Esophagus muscularis mucosa (tissue), 4 donors: ENCODE data around the gene ATF6B. TPM values are rescaled to one million over a fixed set of nuclear protein-coding genes. Genes with fewer than 3 reads are reported as not detected.

ENCODE experiments used
- DNase-seq: peaks from one replicate; pipeline ENCODE4 v3.0.0-alpha.2; 2017; ENCODE audit errors: extremely low spot score
- H3K27ac ChIP-seq, 4 donors: fragments of 200-600 bp; sonication (generic); replicated peaks in 1 of 4; 1 replicate in 3 of 4; 2 replicates in 1 of 4; pipeline ENCODE4 v1.5.1; 2016 to 2019; ENCODE audit warnings: mild to moderate bottlenecking in 1 of 4
- H3K27me3 ChIP-seq, 4 donors: fragments of 200-600 bp; sonication (generic); one replicate each; pipeline versions ENCODE4 v1.5.1 to v1.6.0; 2016 to 2019
- H3K36me3 ChIP-seq, 4 donors: fragments of 200-600 bp; sonication (generic); one replicate each; pipeline ENCODE4 v1.5.1; 2016 to 2019
- H3K4me1 ChIP-seq, 4 donors: fragments of 200-600 bp; sonication (generic); one replicate each; pipeline ENCODE4 v1.5.1; 2016 to 2019
- H3K4me3 ChIP-seq, 4 donors: fragments of 200-600 bp; sonication (generic); 1 replicate in 2 of 4; 2 replicates in 2 of 4; pipeline ENCODE4 v1.5.1; 2016 to 2019; ENCODE audit warnings: mild to moderate bottlenecking in 4 of 4, moderate library complexity in 1 of 4
- H3K9me3 ChIP-seq, 4 donors: fragments of 200-600 bp; sonication (generic); 1 replicate in 3 of 4; 2 replicates in 1 of 4; pipeline ENCODE4 v1.5.1; 2016 to 2019
- EP300 ChIP-seq: sonication (generic); formaldehyde crosslinking; IDR thresholded peaks from one replicate; pipeline ENCODE4 v1.6.1; 2017; ENCODE audit warnings: antibody characterized with exemption
- POLR2A ChIP-seq: fragments of 450-650 bp; IDR thresholded peaks from one replicate; pipeline ENCODE4 v1.6.1; 2017; ENCODE audit warnings: antibody characterized with exemption, moderate library complexity, mild to moderate bottlenecking, low read depth
- POLR2AphosphoS5 ChIP-seq, 2 donors: sonication (generic); formaldehyde crosslinking; IDR thresholded peaks; one replicate each; pipeline ENCODE4 v1.6.1; 2017; ENCODE audit warnings: antibody characterized with exemption in 2 of 2
- WGBS: methylation state at CpG from one replicate; pipeline ENCODE4 v1.1.5; 2018; 5-methylcytosine and 5-hydroxymethylcytosine counted together
- intact Hi-C: fragments of 100-400 bp; cut with DNase I; formaldehyde crosslinking; loops from one replicate; pipeline ENCODE4 v1.15.1; 2023
- total RNA-seq, 4 donors: library from RNA; depleted of rRNA; stranded (reverse); fragments of >200 nt; gene quantifications; one replicate each; pipeline versions ENCODE4 v1.1.0 to v1.2.1, GENCODE V29; 2016
- TF ChIP-seq, protein P1 (sequence below), 3 experiments: fragments of 200-600 bp in 2 of 3; fragments of 450-650 bp in 1 of 3; sonication (generic) in 2 of 3; IDR thresholded peaks; one replicate each; pipeline ENCODE4 v1.5.1; 2017 to 2019; ENCODE audit warnings: antibody characterized with exemption in 3 of 3, mild to moderate bottlenecking in 2 of 3, moderate library complexity in 1 of 3

The ATF6B gene
- 10 to 100 TPM; 17.7 to 37.4 (median 27.2) TPM for total RNA-seq

DNA sequence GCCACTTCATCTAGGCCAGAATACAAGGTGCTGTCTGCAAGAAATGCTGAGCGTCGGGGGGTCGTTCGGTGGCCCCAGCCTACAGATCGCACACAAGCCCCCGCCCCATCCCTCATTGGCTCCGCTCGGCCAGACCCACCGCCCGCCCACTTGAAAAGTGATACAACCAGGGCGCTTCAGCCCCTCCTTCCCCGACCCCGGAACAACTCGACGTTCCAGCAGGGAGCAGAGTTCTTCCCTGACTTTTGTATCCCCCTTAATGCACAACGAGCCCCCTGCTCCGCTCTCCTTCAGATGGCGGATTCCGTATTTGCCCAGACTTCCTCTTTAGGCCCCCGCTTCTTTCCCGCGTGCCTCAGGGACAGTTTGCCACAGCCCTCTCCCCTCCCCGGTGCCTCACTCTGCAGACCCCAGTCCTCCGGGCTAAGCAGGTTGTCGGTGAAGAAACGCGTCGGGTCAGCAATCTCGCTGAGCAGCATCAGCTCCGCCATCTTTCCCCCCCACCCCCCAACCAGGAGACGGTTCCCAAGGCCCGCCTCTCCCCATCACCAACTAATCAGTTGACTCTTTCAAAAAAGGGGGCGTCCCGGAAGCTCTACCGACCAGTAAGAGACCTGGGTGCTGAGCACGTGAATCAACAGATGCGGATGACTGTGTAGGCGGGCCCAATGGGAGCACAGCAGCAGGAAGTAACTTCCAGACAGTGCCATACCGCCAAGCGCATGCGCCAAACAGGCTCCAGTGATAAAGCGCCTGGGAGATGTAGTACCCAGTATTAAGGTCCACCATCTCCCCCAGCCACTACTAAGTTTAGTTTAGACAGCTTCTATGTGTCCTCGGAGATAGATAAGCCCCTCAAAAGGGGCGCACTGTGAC, at the start of gene ATF6B:
Gene ATF6B, minus strand, starts transcription at position 530 of the 876 bp plus-strand sequence. Its CDS starts 39 bp downstream, at position 491.
- peak; percentile 9 for TF ChIP-seq POLR2A
- peak; percentile 79 to 89 for TF ChIP-seq POLR2AphosphoS5 (IDR thresholded peaks at IDR 0.05)
- TF ChIP-seq, protein P1, sequence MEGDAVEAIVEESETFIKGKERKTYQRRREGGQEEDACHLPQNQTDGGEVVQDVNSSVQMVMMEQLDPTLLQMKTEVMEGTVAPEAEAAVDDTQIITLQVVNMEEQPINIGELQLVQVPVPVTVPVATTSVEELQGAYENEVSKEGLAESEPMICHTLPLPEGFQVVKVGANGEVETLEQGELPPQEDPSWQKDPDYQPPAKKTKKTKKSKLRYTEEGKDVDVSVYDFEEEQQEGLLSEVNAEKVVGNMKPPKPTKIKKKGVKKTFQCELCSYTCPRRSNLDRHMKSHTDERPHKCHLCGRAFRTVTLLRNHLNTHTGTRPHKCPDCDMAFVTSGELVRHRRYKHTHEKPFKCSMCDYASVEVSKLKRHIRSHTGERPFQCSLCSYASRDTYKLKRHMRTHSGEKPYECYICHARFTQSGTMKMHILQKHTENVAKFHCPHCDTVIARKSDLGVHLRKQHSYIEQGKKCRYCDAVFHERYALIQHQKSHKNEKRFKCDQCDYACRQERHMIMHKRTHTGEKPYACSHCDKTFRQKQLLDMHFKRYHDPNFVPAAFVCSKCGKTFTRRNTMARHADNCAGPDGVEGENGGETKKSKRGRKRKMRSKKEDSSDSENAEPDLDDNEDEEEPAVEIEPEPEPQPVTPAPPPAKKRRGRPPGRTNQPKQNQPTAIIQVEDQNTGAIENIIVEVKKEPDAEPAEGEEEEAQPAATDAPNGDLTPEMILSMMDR (IDR thresholded peaks at IDR 0.05) = no peak
- H3K4me1 ChIP-seq = peaks cover 29 to 48% (median 38%) of the 10 kb centered on the region in 4 donors
- peak within 1 kb of the TSS; percentile 85 to 94 (median 91) for H3K27ac ChIP-seq
- WGBS = under 1% methylated on average over 28 of the region's 44 CpGs
- peak; percentile 100 for DNase-seq
- peak within 1 kb of the TSS; percentile 80 to 92 (median 86) for H3K4me3 ChIP-seq
- H3K9me3 ChIP-seq = no peaks in the 10 kb centered on the region
- intact Hi-C loops = no loop called here
- peaks cover 25 to 41% (median 37%) of the 10 kb centered on the region in 4 donors for H3K36me3 ChIP-seq
- H3K27me3 ChIP-seq = no peaks in the 10 kb centered on the region

DNA sequence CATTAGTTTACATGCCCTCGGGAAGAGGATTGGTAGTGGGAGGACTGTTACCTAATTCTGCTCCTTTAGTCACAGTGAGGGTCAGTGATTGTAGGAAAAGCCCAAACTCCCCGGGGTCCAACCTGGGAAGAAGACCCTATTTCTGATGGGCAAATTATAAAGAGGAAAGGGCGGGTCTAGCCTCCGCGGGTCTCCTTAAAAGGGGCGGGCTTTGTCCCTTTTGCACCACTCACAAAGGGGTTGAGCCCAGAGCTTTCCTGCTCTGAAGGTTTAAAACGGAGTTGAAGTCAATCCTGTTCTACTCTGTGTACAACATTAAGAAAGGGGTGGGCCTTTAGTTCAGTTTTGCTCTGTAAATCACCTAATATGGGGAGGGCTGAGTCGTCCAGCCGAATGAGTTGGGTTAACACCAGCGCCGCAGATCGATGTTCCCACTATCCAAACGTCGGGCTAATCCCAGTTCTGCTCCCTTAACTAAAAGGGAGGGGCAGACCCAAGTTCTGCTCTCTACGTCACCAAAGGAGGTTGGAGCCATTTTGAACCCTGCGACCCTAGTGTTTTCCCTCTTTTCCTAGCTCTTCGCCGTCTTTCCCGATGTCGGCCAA, 49.2 kb upstream of the ATF6B start:
- intact Hi-C loops = no loop called here
- Histone ChIP-seq H3K36me3 (peaks cover 0 to 27% (median 21%) of the 10 kb centered on the region in 4 donors), H3K4me1 (peaks cover 50 to 83% (median 81%) of the 10 kb centered on the region in 4 donors), H3K27ac (peak overlapping the region; percentile 94 to 99 (median 96)), H3K4me3 (peak overlapping the region; percentile 74 to 93 (median 80)), H3K27me3 (no peaks in the 10 kb centered on the region), H3K9me3 (no peaks in the 10 kb centered on the region)
- WGBS = 0% methylated on average over 17 of the region's 20 CpGs
- no peak for DNase-seq
- peak in 1 of 2 donors; percentile 75 for TF ChIP-seq POLR2AphosphoS5 (IDR thresholded peaks at IDR 0.05)
- TF ChIP-seq, protein P1 (IDR thresholded peaks at IDR 0.05) = no peak

DNA sequence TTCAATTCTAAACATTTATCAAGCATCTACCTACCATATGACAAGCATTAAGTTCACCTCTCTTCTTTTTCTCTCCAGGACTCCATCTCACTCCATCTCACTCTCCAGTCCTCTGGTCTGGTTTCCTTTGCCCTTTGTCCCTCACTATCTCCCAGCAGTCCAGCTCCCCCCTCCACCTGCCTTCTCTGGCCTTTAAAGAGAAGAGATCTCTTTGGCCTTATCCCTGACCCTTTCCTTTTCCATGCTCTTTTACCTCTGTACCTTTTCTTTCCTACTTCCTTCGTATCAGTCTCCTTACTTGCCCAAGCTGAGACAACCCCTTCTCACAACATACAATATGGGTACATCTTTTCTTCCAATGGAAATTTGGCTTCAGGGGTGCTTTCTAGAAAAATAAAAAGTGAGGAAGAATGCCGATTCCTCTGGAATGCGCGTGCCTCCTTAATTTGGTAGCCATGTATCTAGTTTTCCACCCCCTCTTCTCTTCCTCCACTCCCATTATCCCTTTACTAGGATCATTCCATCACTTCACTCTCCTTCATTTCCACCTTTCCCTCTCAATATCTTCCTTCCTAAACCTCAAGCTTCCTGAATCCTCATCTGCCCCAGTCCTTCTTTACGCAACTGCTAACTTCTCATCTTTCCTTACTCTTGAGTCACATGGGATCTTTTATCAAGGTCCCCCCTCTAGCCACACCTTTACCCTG, 48.6 kb upstream of the ATF6B start:
- intact Hi-C loops = no loop called here
- peaks cover 46 to 76% (median 75%) of the 10 kb centered on the region in 4 donors for H3K4me1 ChIP-seq
- no peaks in the 10 kb centered on the region for H3K27me3 ChIP-seq
- TF ChIP-seq POLR2A = no peak
- no peak for TF ChIP-seq EP300
- TF ChIP-seq, protein P1 (IDR thresholded peaks at IDR 0.05) = no peak
- no peak for TF ChIP-seq POLR2AphosphoS5 (IDR thresholded peaks at IDR 0.05)
- H3K4me3 ChIP-seq = peak overlapping the region; percentile 74 to 93 (median 80)
- no peak for DNase-seq
- H3K9me3 ChIP-seq = no peaks in the 10 kb centered on the region
- 19% methylated on average over 5 of the region's 5 CpGs for WGBS
- H3K36me3 ChIP-seq = peaks cover 0 to 22% (median 20%) of the 10 kb centered on the region in 4 donors
- H3K27ac ChIP-seq = peak overlapping the region; percentile 94 to 99 (median 96)

DNA sequence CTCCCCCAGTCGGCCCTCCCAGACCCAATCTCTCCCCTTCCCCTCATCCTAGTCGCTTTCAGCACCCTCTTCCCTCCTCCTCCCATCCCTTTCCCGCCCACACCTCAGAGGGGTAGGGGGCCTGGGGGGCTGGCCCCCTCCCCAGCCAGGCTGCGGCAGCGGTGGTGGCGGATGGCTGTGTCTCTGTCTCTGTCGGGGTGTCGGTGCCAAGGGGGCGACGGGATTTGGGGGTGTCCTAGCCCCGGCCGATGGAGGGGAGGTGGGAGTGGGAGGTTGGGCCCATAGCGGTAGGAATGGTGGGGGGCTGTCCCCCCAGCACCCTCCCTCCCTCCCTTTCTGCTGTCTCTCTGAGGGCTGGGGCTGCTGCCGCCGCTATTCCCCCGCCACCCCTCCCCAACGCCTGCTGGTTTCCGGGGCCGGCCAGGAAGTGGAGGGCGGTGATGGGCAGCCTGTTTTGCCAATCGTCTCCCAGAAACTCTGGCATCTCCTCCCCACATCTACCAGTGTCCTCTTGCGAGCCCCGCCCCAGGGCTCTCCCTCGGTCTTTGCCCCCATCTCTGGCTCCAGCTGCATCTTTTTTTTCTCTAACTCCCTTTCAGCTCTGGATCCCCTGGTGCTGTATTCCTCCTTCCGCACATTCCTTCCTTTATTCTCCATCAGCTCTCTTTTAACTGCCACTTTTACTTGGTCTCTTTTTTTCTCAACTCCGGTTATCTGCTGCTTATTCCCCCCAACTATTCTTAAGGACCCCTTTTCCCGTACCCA, 47.8 kb upstream of the ATF6B start, which contains the start of gene AGPAT1:
Gene AGPAT1, minus strand, starts transcription at position 374 of the 765 bp plus-strand sequence. CDS start 4,588 bp downstream, outside the sequence.
- Histone ChIP-seq H3K36me3 (peaks cover 0 to 20% (median 17%) of the 10 kb centered on the region in 4 donors), H3K27ac (peak within 1 kb of the TSS; percentile 94 to 99 (median 96)), H3K9me3 (no peaks in the 10 kb centered on the region), H3K27me3 (no peaks in the 10 kb centered on the region), H3K4me1 (peaks cover 39 to 69% (median 68%) of the 10 kb centered on the region in 4 donors), H3K4me3 (peak within 1 kb of the TSS; percentile 74 to 93 (median 80))
- under 1% methylated on average over 21 of the region's 27 CpGs for WGBS
- intact Hi-C loops = no loop called here
- peak; percentile 98 for DNase-seq
- TF ChIP-seq POLR2A (no peak), POLR2AphosphoS5 (IDR thresholded peaks at IDR 0.05) (peak; percentile 92 to 96)
